Measurements from ENCODE around the gene TMEM25.
"Not testable (repeated sequence)": the region's sequence is repeated elsewhere in the genome, so short reads cannot be mapped to it uniquely, and the experiment has no call there.

DNA sequence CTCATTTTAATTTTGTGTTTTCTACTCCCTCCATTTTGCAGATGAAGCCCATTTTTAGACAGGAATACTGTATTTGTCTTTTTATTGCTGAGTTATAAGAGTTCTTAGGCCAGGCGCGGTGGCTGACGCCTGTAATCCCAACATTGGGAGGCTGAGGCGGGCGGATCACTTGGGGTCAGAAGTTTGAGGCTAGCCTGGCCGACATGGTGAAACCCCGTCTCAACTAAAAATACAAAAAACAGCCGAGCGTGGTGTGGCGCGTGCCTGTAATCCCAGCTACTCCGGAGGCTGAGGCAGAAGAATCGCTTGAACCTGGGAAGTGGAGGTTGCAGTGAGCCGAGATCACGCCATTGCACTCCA lies 40.7 kb downstream of the TMEM25 start:
- TF ChIP-seq, protein P1, sequence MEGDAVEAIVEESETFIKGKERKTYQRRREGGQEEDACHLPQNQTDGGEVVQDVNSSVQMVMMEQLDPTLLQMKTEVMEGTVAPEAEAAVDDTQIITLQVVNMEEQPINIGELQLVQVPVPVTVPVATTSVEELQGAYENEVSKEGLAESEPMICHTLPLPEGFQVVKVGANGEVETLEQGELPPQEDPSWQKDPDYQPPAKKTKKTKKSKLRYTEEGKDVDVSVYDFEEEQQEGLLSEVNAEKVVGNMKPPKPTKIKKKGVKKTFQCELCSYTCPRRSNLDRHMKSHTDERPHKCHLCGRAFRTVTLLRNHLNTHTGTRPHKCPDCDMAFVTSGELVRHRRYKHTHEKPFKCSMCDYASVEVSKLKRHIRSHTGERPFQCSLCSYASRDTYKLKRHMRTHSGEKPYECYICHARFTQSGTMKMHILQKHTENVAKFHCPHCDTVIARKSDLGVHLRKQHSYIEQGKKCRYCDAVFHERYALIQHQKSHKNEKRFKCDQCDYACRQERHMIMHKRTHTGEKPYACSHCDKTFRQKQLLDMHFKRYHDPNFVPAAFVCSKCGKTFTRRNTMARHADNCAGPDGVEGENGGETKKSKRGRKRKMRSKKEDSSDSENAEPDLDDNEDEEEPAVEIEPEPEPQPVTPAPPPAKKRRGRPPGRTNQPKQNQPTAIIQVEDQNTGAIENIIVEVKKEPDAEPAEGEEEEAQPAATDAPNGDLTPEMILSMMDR (IDR thresholded peaks at IDR 0.05; ENCODE audit: low read depth, low read length, poor library complexity, severe bottlenecking), result not testable (repeated sequence)
- TF ChIP-seq EZH2phosphoT487 (IDR thresholded peaks at IDR 0.05; ENCODE audit: borderline replicate concordance, low read length), result not testable (repeated sequence)

Measured in DOHH2 (cell line).